GM12864 (cell line): ENCODE measurements around the gene UBE2D1.

Source experiments
- DNase-seq: peaks from one replicate; pipeline ENCODE4 v3.0.0-alpha.2; 2011; ENCODE audit warnings: low read depth
- H3K4me3 ChIP-seq: 2 replicates; pipeline ENCODE4 v1.5.1; 2011; ENCODE audit warnings: mild to moderate bottlenecking, low read depth, low read length, control low read depth
- TF ChIP-seq, protein P1 (sequence below): IDR thresholded peaks from 2 replicates; pipeline ENCODE4 v1.5.1; 2011; ENCODE audit warnings: low read depth, mild to moderate bottlenecking, moderate library complexity, low read length, control low read depth, inconsistent platforms; ENCODE audit errors: missing control alignments

Gene UBE2D1

GRCh38 chr10:58384999-58385783 lies 50.4 kb downstream of the UBE2D1 start, which contains the start of gene TFAM:
Gene TFAM (plus strand): TSS chr10:58385410. CDS start chr10:58385548, 138 bp downstream.
- DNase-seq: peak; percentile 79
- TF ChIP-seq, protein P1, sequence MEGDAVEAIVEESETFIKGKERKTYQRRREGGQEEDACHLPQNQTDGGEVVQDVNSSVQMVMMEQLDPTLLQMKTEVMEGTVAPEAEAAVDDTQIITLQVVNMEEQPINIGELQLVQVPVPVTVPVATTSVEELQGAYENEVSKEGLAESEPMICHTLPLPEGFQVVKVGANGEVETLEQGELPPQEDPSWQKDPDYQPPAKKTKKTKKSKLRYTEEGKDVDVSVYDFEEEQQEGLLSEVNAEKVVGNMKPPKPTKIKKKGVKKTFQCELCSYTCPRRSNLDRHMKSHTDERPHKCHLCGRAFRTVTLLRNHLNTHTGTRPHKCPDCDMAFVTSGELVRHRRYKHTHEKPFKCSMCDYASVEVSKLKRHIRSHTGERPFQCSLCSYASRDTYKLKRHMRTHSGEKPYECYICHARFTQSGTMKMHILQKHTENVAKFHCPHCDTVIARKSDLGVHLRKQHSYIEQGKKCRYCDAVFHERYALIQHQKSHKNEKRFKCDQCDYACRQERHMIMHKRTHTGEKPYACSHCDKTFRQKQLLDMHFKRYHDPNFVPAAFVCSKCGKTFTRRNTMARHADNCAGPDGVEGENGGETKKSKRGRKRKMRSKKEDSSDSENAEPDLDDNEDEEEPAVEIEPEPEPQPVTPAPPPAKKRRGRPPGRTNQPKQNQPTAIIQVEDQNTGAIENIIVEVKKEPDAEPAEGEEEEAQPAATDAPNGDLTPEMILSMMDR: peak; percentile 59
- H3K4me3 ChIP-seq: peak within 1 kb of the TSS; percentile 72

GRCh38 chr10:58385784-58386112 lies 50.9 kb downstream of the UBE2D1 start:
- TF ChIP-seq, protein P1: no peak
- H3K4me3 ChIP-seq: peak overlapping the region; percentile 72
- DNase-seq: no peak

- TF ChIP-seq, protein P1: no peak
- no peak for DNase-seq
- H3K4me3 ChIP-seq: no peak overlapping the region
These were observed 54.2 kb downstream of the UBE2D1 start for GRCh38 chr10:58389024-58389423.

- TF ChIP-seq, protein P1: no peak
- no peak overlapping the region for H3K4me3 ChIP-seq
- DNase-seq: no peak
These were observed 58.5 kb downstream of the UBE2D1 start for GRCh38 chr10:58393317-58393716.

DNA sequence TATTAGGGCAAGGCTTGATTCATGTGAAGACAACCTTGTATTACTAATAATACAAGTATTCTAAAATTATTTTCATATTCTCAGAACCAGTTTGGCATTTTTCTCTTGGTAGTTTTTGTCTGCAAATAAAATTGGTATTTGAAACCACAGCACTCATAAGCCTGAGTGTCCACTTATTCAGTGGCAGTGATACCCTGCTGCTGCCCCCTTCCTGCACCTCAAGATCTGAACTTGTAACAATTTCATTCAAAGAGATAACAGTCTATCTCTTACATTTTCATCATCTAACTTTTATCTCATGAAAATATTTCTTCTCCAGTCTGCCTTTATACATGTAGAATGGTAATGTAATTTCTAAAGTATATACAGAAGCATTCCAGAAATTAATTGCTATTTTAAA lies 59.7 kb downstream of the UBE2D1 start:
- DNase-seq: no peak
- H3K4me3 ChIP-seq: no peak overlapping the region
- TF ChIP-seq, protein P1: no peak

DNA sequence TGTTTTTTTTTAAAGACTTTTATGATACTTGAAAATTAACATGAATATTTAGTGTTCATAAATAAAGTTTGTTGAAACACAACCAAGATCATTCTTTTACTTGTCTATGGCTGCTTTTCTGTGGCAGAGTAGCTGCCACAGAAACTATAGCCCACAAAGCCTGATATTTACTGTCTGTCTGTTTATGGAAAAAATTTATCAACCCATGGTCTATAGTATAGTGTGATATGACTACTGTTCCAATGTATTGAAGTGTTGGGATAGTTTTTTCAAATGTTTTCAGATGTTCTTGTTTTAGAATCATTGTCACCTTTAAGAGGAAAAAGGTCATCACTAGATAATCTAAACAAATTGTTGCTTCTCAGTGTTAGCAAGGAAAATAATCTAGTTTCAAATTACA lies 61.3 kb downstream of the UBE2D1 start:
- DNase-seq: no peak
- TF ChIP-seq, protein P1: no peak
- H3K4me3 ChIP-seq: no peak overlapping the region

DNA sequence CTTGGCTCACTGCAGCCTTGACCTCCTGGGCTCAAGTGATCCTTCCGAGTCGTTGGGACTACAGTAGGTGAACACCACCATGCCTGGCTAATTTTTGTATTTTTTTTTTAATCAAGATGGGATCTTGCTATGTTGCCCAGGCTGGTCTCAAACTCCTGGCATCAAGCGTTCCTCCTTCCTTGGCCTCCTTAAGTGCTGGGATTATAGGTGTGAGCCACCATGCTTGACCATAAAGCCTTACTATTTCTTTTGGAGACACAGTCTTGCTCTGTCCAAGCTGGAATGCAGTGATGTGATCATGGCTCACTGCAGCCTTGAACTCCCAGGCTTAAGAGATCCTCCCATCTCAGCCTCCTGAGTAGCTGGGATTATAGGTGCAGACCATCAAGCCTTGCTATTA lies 63.0 kb downstream of the UBE2D1 start:
- no peak overlapping the region for H3K4me3 ChIP-seq
- no peak for DNase-seq
- TF ChIP-seq, protein P1: no peak
